HepG2 (cell line): ENCODE data around the gene EMP2. TPM values are rescaled to one million over a fixed set of nuclear protein-coding genes. Genes with fewer than 3 reads are reported as not detected.

Experiments
- ATAC-seq: fragments of 200-7000 bp; cut with Tn5 transposase; 3 replicates; pipeline ENCODE4 v1.9.1; 2020; ENCODE audit warnings: mild to moderate bottlenecking, moderate library complexity
- BruUV-seq: library from RNA; stranded (reverse); fragments of 400-500 nt; replicated peaks from 2 replicates; lab custom pipeline; 2021; lab: Mats Ljungman, UMichigan
- CTCF ChIA-PET: fragments of 300-600 bp; formaldehyde crosslinking; extraction: SDS; loops from one replicate; lab custom pipeline; 2021; ENCODE audit warnings: low total read pairs, inconsistent platforms, low intra/inter-chr PET ratio; lab: Yijun Ruan, JAX
- POLR2A ChIA-PET: fragments of 350-600 bp; sonication (Branson Sonifier 250); formaldehyde crosslinking; loops from one replicate; lab custom pipeline; 2020; ENCODE audit warnings: antibody characterized with exemption, inconsistent platforms; lab: Yijun Ruan, JAX
- DNase-seq: peaks from one replicate; pipeline ENCODE4 v3.0.0-alpha.2; 2015; ENCODE audit warnings: low spot score
- FAIRE-seq: peaks from 3 replicates; lab custom pipeline; 2011; peaks lifted over from hg19 to GRCh38; lab: Jason Lieb, UNC
- H2AFZ ChIP-seq: one replicate; pipeline ENCODE4 v1.6.1; 2011; ENCODE audit warnings: low read length, inconsistent platforms
- H3K27ac ChIP-seq: fragments of 300-600 bp; 3 replicates; pipeline ENCODE4 v1.8.0; 2011; ENCODE audit warnings: mixed run types, mild to moderate bottlenecking, mixed read lengths, low read length, inconsistent platforms; ENCODE audit not compliant: insufficient read depth; ENCODE audit errors: extremely low read length
- H3K27me3 ChIP-seq, 2 experiments: fragments of 200-600 bp in 1 of 2; 2 replicates in 1 of 2; 3 replicates in 1 of 2; pipeline versions ENCODE4 v1.6.0 to v1.8.0; 2011; ENCODE audit warnings: low read length in 2 of 2, mild to moderate bottlenecking in 2 of 2, moderate library complexity in 2 of 2, inconsistent platforms in 1 of 2; ENCODE audit not compliant: insufficient read depth in 2 of 2, control insufficient read depth in 1 of 2
- H3K36me3 ChIP-seq, 2 experiments: fragments of 200-600 bp in 1 of 2; replicated peaks in 1 of 2; 2 replicates in 1 of 2; 3 replicates in 1 of 2; pipeline versions ENCODE4 v1.5.1 to v1.8.0; 2011; ENCODE audit warnings: low read length in 2 of 2, inconsistent platforms in 1 of 2; ENCODE audit not compliant: insufficient read depth in 2 of 2, control insufficient read depth in 1 of 2
- H3K4me1 ChIP-seq: 2 replicates; pipeline ENCODE4 v1.5.1; 2012; ENCODE audit warnings: low read length, inconsistent platforms; ENCODE audit not compliant: insufficient read depth
- H3K4me2 ChIP-seq: 2 replicates; pipeline ENCODE4 v1.6.0; 2011; ENCODE audit warnings: low read depth, low read length, inconsistent platforms
- H3K4me3 ChIP-seq, 3 experiments: fragments of 200-600 bp in 1 of 3; sonication (generic), shearing (Covaris generic) in 1 of 3; replicated peaks in 1 of 3; 2 replicates each; pipeline ENCODE4 v1.5.1; 2011 to 2016; ENCODE audit warnings: low read length in 3 of 3, inconsistent platforms in 2 of 3, low read depth in 2 of 3, mild to moderate bottlenecking in 2 of 3, control low read depth in 1 of 3, mixed read lengths in 1 of 3; ENCODE audit not compliant: insufficient read depth in 1 of 3
- H3K79me2 ChIP-seq: one replicate; pipeline ENCODE4 v1.6.1; 2011; ENCODE audit warnings: low read length, inconsistent platforms; ENCODE audit not compliant: insufficient read depth
- H3K9ac ChIP-seq: 2 replicates; pipeline ENCODE4 v1.6.0; 2011; ENCODE audit warnings: mild to moderate bottlenecking, low read depth, low read length, inconsistent platforms; ENCODE audit not compliant: insufficient read depth
- H3K9me3 ChIP-seq: 2 replicates; pipeline ENCODE4 v1.5.1; 2012; ENCODE audit warnings: mild to moderate bottlenecking, low read length
- H4K20me1 ChIP-seq: 2 replicates; pipeline ENCODE4 v1.6.0; 2011; ENCODE audit warnings: inconsistent platforms, mild to moderate bottlenecking, low read length, moderate library complexity; ENCODE audit not compliant: insufficient read depth
- CENPX ChIP-seq: sonication (generic); formaldehyde crosslinking; IDR thresholded peaks from 2 replicates; pipeline ENCODE4 v1.9.0; 2021; ENCODE audit warnings: mild to moderate bottlenecking, missing genetic modification reagents, moderate library complexity
- NKX3-1 ChIP-seq: sonication (generic); formaldehyde crosslinking; IDR thresholded peaks from 2 replicates; pipeline ENCODE4 v1.5.0; 2020; ENCODE audit warnings: missing genetic modification reagents
- NPAS2 ChIP-seq: sonication (generic); formaldehyde crosslinking; IDR thresholded peaks from 2 replicates; pipeline ENCODE4 v1.8.0; 2022; ENCODE audit warnings: mild to moderate bottlenecking, missing genetic modification reagents, borderline replicate concordance
- PHF5A ChIP-seq: IDR thresholded peaks from one replicate; pipeline ENCODE4 v1.6.1; 2018; ENCODE audit warnings: low read depth, missing genetic modification reagents; ENCODE audit not compliant: unreplicated experiment
- RFX1 ChIP-seq: fragments of 450-650 bp; IDR thresholded peaks from 2 replicates; pipeline ENCODE4 v1.6.1; 2017
- SIN3B ChIP-seq: fragments of 150-350 bp; IDR thresholded peaks from 2 replicates; pipeline ENCODE4 v1.6.1; 2014; ENCODE audit warnings: low read length
- U2AF1 ChIP-seq: fragments of 200-400 bp; formaldehyde crosslinking; optimal IDR thresholded peaks from 2 replicates; pipeline ENCODE3; 2017; ENCODE audit warnings: mild to moderate bottlenecking, low read depth, low read length
- ZNF17 ChIP-seq: sonication (generic); formaldehyde crosslinking; IDR thresholded peaks from 2 replicates; pipeline ENCODE4 v1.5.0; 2020; ENCODE audit warnings: mild to moderate bottlenecking, missing genetic modification reagents
- ZNF557 ChIP-seq: sonication (generic); formaldehyde crosslinking; IDR thresholded peaks from 2 replicates; pipeline ENCODE4 v1.4.0; 2020; ENCODE audit warnings: missing genetic modification reagents
- ZNF740 ChIP-seq: sonication (generic); formaldehyde crosslinking; IDR thresholded peaks from 2 replicates; pipeline ENCODE4 v1.4.0; 2020; ENCODE audit warnings: missing genetic modification reagents
- WGBS: methylation state at CpG from one replicate; pipeline ENCODE4 v1.1.6; 2017; ENCODE audit warnings: low lambda C conversion rate; 5-methylcytosine and 5-hydroxymethylcytosine counted together
- in situ Hi-C: cut with HindIII; loops from 2 replicates; pipeline ENCODE4 v1.10.0; 2017; ENCODE audit warnings: low pct_unique_long_range_greater_than_20kb; ENCODE audit not compliant: extremely low pct_ligation_motif_present
- intact Hi-C: fragments of 100-400 bp; cut with micrococcal nuclease; formaldehyde crosslinking; loops from one replicate; pipeline ENCODE4 v1.10.0; 2022; ENCODE audit not compliant: unreplicated experiment
- polyA plus RNA-seq, 8 experiments: library from polyadenylated mRNA; depleted of rRNA in 3 of 8; stranded (reverse) in 7 of 8; unstranded in 1 of 8; fragments of >200 nt; fragmentation: Illumina TruSeq in 4 of 8; extraction: Trizol in 4 of 8; gene quantifications; 2 replicates each; pipeline versions ENCODE4 v1.2.1 to v1.2.3, GENCODE V29; 2011 to 2016; ENCODE audit warnings: low read depth in 4 of 8, missing spikeins in 1 of 8, mixed read lengths in 1 of 8; ENCODE audit not compliant: insufficient read depth in 1 of 8
- total RNA-seq, 5 experiments: library from RNA; depleted of rRNA; stranded (reverse); fragments of >200 nt; fragmentation: Illumina TruSeq; extraction: Trizol; gene quantifications; 2 replicates each; pipeline ENCODE4 v1.2.3, GENCODE V29; 2016; ENCODE audit warnings: low read depth in 1 of 5
- TF ChIP-seq, protein P1 (sequence below): sonication (generic); formaldehyde crosslinking; IDR thresholded peaks from 2 replicates; pipeline ENCODE4 v1.5.0; 2020; ENCODE audit warnings: mild to moderate bottlenecking, missing genetic modification reagents, moderate library complexity
- TF ChIP-seq, protein P2 (sequence below): sonication (generic); formaldehyde crosslinking; IDR thresholded peaks from 2 replicates; pipeline ENCODE4 v1.4.0; 2020; ENCODE audit warnings: missing genetic modification reagents, borderline replicate concordance

EMP2 gene
- total and polyA plus RNA-seq, 2 of the 13 experiments (the other 11 are each of a cell fraction or from before 2014, with no cell fraction given): 24.6 to 91.2 TPM

- Histone ChIP-seq H3K4me3 (no peak overlapping the region), H3K4me1 (peaks cover 12% of the 10 kb centered on the region; the same call in 1 of the 2 replicates), H3K9me3 (no peaks in the 10 kb centered on the region), H3K9ac (no peak overlapping the region), H3K79me2 (no peaks in the 10 kb centered on the region), H3K27me3 (0 out of 5 replicates have a peak, but pooled peaks cover 0 to 3% of the 10 kb centered on the region in 2 experiments), H2AFZ (no peak overlapping the region), H4K20me1 (no peaks in the 10 kb centered on the region), H3K27ac (no peak overlapping the region), H3K36me3 (no peaks in the 10 kb centered on the region), H3K4me2 (no peak overlapping the region)
- ChIA-PET POLR2A (no interaction called here), CTCF (no interaction called here)
- no peak for DNase-seq
- in situ Hi-C loops (no loop called here), intact Hi-C loops (no loop called here)
- TF ChIP-seq NPAS2 (no peak), U2AF1 (no peak), ZNF17 (CRISPR knock-in tag) (no peak), ZNF557 (CRISPR knock-in tag) (no peak), ZNF740 (no peak), CENPX (no peak), NKX3-1 (CRISPR knock-in tag) (no peak)
- no peak for ATAC-seq
- FAIRE-seq: no peak
- 51% methylated on average over 6 of the region's 6 CpGs for WGBS
- BruUV-seq: no TSS peak
Measured at GRCh38 chr16:10502776-10503175, 77.6 kb downstream of the EMP2 start.

GRCh38 chr16:10501016-10501607 lies 79.3 kb downstream of the EMP2 start:
- H3K4me2 ChIP-seq: no peak overlapping the region
- no TSS peak for BruUV-seq
- TF ChIP-seq SIN3B: no peak
- TF ChIP-seq, protein P1, sequence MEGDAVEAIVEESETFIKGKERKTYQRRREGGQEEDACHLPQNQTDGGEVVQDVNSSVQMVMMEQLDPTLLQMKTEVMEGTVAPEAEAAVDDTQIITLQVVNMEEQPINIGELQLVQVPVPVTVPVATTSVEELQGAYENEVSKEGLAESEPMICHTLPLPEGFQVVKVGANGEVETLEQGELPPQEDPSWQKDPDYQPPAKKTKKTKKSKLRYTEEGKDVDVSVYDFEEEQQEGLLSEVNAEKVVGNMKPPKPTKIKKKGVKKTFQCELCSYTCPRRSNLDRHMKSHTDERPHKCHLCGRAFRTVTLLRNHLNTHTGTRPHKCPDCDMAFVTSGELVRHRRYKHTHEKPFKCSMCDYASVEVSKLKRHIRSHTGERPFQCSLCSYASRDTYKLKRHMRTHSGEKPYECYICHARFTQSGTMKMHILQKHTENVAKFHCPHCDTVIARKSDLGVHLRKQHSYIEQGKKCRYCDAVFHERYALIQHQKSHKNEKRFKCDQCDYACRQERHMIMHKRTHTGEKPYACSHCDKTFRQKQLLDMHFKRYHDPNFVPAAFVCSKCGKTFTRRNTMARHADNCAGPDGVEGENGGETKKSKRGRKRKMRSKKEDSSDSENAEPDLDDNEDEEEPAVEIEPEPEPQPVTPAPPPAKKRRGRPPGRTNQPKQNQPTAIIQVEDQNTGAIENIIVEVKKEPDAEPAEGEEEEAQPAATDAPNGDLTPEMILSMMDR (CRISPR knock-in tag): 0 out of 2 replicates have a peak, but pooled peaks have one; percentile 17
- no peak for TF ChIP-seq PHF5A (CRISPR knock-in tag)
- no peak for TF ChIP-seq RFX1
- TF ChIP-seq, protein P2, sequence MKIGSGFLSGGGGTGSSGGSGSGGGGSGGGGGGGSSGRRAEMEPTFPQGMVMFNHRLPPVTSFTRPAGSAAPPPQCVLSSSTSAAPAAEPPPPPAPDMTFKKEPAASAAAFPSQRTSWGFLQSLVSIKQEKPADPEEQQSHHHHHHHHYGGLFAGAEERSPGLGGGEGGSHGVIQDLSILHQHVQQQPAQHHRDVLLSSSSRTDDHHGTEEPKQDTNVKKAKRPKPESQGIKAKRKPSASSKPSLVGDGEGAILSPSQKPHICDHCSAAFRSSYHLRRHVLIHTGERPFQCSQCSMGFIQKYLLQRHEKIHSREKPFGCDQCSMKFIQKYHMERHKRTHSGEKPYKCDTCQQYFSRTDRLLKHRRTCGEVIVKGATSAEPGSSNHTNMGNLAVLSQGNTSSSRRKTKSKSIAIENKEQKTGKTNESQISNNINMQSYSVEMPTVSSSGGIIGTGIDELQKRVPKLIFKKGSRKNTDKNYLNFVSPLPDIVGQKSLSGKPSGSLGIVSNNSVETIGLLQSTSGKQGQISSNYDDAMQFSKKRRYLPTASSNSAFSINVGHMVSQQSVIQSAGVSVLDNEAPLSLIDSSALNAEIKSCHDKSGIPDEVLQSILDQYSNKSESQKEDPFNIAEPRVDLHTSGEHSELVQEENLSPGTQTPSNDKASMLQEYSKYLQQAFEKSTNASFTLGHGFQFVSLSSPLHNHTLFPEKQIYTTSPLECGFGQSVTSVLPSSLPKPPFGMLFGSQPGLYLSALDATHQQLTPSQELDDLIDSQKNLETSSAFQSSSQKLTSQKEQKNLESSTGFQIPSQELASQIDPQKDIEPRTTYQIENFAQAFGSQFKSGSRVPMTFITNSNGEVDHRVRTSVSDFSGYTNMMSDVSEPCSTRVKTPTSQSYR: peak; percentile 32; the same call in 1 of the 2 replicates
- TF ChIP-seq, all 625 proteins: peak for 2
- intact Hi-C loops (no loop called here), in situ Hi-C loops (no loop called here)
- H3K4me1 ChIP-seq: peaks cover 14% of the 10 kb centered on the region; the same call in 1 of the 2 replicates
- 79% methylated on average over 2 of the region's 2 CpGs for WGBS
- ATAC-seq (peak; percentile 76), DNase-seq (peak; percentile 50), FAIRE-seq (no peak)
- ChIA-PET CTCF (no interaction called here), POLR2A (no interaction called here)
- no peaks in the 10 kb centered on the region for H3K9me3 ChIP-seq
- H2AFZ ChIP-seq: no peak overlapping the region
- no peaks in the 10 kb centered on the region for H3K79me2 ChIP-seq
- H3K9ac ChIP-seq: no peak overlapping the region
- no peak overlapping the region for H3K4me3 ChIP-seq
- no peak overlapping the region for H3K27ac ChIP-seq
- H3K36me3 ChIP-seq: no peaks in the 10 kb centered on the region
- H3K27me3 ChIP-seq: 0 out of 5 replicates have a peak, but pooled peaks cover 0 to 4% of the 10 kb centered on the region in 2 experiments
- no peaks in the 10 kb centered on the region for H4K20me1 ChIP-seq
